Measurements from ENCODE around the gene NPAS2. TPM values are rescaled to one million over a fixed set of nuclear protein-coding genes. Genes with fewer than 3 reads are reported as not detected.

Gene NPAS2
- total and polyA plus RNA-seq, 2 of the 8 experiments (the other 6 are each of a cell fraction or from before 2014, with no cell fraction given): 1.8 to 1.9 TPM

DNA sequence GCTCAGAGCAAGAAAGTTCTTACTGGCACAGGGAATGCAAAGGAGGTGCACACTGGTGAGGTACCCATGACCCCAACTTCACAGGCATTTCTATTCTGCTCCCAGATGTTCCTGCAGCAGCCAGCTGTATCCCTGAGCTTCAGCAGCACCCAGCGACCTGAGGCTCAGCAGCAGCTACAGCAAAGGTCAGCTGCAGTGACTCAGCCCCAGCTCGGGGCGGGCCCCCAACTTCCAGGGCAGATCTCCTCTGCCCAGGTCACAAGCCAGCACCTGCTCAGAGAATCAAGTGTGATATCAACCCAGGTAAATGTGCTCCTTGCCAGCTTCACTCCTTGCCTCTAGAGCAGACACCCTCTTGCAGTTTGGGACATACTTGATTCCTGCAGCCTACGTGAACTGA, 168.0 kb downstream of the NPAS2 start (continued):
- TF ChIP-seq, protein P1, sequence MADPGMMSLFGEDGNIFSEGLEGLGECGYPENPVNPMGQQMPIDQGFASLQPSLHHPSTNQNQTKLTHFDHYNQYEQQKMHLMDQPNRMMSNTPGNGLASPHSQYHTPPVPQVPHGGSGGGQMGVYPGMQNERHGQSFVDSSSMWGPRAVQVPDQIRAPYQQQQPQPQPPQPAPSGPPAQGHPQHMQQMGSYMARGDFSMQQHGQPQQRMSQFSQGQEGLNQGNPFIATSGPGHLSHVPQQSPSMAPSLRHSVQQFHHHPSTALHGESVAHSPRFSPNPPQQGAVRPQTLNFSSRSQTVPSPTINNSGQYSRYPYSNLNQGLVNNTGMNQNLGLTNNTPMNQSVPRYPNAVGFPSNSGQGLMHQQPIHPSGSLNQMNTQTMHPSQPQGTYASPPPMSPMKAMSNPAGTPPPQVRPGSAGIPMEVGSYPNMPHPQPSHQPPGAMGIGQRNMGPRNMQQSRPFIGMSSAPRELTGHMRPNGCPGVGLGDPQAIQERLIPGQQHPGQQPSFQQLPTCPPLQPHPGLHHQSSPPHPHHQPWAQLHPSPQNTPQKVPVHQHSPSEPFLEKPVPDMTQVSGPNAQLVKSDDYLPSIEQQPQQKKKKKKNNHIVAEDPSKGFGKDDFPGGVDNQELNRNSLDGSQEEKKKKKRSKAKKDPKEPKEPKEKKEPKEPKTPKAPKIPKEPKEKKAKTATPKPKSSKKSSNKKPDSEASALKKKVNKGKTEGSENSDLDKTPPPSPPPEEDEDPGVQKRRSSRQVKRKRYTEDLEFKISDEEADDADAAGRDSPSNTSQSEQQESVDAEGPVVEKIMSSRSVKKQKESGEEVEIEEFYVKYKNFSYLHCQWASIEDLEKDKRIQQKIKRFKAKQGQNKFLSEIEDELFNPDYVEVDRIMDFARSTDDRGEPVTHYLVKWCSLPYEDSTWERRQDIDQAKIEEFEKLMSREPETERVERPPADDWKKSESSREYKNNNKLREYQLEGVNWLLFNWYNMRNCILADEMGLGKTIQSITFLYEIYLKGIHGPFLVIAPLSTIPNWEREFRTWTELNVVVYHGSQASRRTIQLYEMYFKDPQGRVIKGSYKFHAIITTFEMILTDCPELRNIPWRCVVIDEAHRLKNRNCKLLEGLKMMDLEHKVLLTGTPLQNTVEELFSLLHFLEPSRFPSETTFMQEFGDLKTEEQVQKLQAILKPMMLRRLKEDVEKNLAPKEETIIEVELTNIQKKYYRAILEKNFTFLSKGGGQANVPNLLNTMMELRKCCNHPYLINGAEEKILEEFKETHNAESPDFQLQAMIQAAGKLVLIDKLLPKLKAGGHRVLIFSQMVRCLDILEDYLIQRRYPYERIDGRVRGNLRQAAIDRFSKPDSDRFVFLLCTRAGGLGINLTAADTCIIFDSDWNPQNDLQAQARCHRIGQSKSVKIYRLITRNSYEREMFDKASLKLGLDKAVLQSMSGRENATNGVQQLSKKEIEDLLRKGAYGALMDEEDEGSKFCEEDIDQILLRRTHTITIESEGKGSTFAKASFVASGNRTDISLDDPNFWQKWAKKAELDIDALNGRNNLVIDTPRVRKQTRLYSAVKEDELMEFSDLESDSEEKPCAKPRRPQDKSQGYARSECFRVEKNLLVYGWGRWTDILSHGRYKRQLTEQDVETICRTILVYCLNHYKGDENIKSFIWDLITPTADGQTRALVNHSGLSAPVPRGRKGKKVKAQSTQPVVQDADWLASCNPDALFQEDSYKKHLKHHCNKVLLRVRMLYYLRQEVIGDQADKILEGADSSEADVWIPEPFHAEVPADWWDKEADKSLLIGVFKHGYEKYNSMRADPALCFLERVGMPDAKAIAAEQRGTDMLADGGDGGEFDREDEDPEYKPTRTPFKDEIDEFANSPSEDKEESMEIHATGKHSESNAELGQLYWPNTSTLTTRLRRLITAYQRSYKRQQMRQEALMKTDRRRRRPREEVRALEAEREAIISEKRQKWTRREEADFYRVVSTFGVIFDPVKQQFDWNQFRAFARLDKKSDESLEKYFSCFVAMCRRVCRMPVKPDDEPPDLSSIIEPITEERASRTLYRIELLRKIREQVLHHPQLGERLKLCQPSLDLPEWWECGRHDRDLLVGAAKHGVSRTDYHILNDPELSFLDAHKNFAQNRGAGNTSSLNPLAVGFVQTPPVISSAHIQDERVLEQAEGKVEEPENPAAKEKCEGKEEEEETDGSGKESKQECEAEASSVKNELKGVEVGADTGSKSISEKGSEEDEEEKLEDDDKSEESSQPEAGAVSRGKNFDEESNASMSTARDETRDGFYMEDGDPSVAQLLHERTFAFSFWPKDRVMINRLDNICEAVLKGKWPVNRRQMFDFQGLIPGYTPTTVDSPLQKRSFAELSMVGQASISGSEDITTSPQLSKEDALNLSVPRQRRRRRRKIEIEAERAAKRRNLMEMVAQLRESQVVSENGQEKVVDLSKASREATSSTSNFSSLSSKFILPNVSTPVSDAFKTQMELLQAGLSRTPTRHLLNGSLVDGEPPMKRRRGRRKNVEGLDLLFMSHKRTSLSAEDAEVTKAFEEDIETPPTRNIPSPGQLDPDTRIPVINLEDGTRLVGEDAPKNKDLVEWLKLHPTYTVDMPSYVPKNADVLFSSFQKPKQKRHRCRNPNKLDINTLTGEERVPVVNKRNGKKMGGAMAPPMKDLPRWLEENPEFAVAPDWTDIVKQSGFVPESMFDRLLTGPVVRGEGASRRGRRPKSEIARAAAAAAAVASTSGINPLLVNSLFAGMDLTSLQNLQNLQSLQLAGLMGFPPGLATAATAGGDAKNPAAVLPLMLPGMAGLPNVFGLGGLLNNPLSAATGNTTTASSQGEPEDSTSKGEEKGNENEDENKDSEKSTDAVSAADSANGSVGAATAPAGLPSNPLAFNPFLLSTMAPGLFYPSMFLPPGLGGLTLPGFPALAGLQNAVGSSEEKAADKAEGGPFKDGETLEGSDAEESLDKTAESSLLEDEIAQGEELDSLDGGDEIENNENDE (IDR thresholded peaks at IDR 0.05; ENCODE audit: insufficient replicate concordance, low read length): no peak
- TF ChIP-seq SUZ12 (IDR thresholded peaks at IDR 0.05; ENCODE audit: low read length) (no peak), KDM1A (IDR thresholded peaks at IDR 0.05; ENCODE audit: borderline replicate concordance, low read length) (no peak), EZH2 (IDR thresholded peaks at IDR 0.05; ENCODE audit: low read depth, low read length, severe bottlenecking) (no peak), CHD2 (IDR thresholded peaks at IDR 0.05; ENCODE audit: low read length) (no peak), CTBP2 (IDR thresholded peaks at IDR 0.05; ENCODE audit: borderline replicate concordance, insufficient read depth, insufficient read length, low read length) (no peak), TBP (IDR thresholded peaks at IDR 0.05; ENCODE audit: low read depth, low read length) (no peak), SIN3A (conservative IDR thresholded peaks at IDR 0.05 in 1 of 2, IDR thresholded peaks at IDR 0.05 in 1 of 2; ENCODE audit: low read depth in 1 of 2, low read length in 2 of 2) (no peak), SP1 (IDR thresholded peaks at IDR 0.05; ENCODE audit: low read depth, low read length) (no peak), CEBPB (IDR thresholded peaks at IDR 0.05; ENCODE audit: low read depth, low read length) (no peak)

Measured in H1 (cell line).